Stomach smooth muscle (tissue), 2 donors: Measurements from ENCODE around the gene TAF1A.

Source experiments
- H3K27ac ChIP-seq: one replicate; pipeline ENCODE4 v1.7.0; 2013; ENCODE audit warnings: mild to moderate bottlenecking, low read length, inconsistent platforms
- H3K27me3 ChIP-seq, 2 donors: one replicate each; pipeline ENCODE4 v1.7.0; 2013; ENCODE audit warnings: low read length in 2 of 2; ENCODE audit not compliant: insufficient read depth in 2 of 2, control insufficient read depth in 1 of 2
- H3K36me3 ChIP-seq, 2 donors: one replicate each; pipeline ENCODE4 v1.7.0; 2013; ENCODE audit warnings: low read length in 2 of 2; ENCODE audit not compliant: control insufficient read depth in 2 of 2, insufficient read depth in 2 of 2
- H3K4me1 ChIP-seq: one replicate; pipeline ENCODE4 v1.7.0; 2013; ENCODE audit warnings: low read length; ENCODE audit not compliant: control insufficient read depth, insufficient read depth
- H3K4me3 ChIP-seq, 2 donors: one replicate each; pipeline ENCODE4 v1.7.0; 2013; ENCODE audit warnings: low read length in 2 of 2
- H3K9ac ChIP-seq, 2 donors: one replicate each; pipeline ENCODE4 v1.7.0; 2013; ENCODE audit warnings: low read length in 2 of 2, mild to moderate bottlenecking in 1 of 2
- H3K9me3 ChIP-seq, 2 donors: one replicate each; pipeline ENCODE4 v1.7.0; 2013; ENCODE audit warnings: low read length in 2 of 2; ENCODE audit not compliant: control insufficient read depth in 2 of 2
- donor health status: healthy.
- donor health status: Pancreatic carcinoma.

Gene TAF1A

DNA sequence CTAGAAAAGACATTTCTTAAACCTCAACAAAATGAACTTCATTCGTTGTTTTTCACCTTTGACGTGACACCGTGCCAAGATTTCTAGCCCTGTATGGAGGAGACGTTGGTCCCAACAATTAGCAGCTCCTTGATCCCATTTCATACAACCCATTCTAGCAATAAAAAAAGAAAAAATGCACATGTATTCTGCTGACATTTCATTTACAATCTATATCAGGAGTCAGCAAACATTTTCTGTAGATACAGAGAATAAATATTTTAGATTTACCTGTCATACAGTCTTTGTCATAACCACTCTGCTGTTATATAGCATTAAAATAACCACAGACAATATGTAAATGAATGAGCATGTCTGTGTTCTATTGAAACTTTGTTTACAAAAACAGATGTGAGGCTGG lies 7.0 kb upstream of the TAF1A start:
- Histone ChIP-seq H3K36me3 (no peaks in the 10 kb centered on the region), H3K9me3 (no peaks in the 10 kb centered on the region), H3K4me3 (no peak overlapping the region), H3K9ac (no peak overlapping the region), H3K27me3 (no peaks in the 10 kb centered on the region), H3K4me1 (no peaks in the 10 kb centered on the region), H3K27ac (no peak overlapping the region)

DNA sequence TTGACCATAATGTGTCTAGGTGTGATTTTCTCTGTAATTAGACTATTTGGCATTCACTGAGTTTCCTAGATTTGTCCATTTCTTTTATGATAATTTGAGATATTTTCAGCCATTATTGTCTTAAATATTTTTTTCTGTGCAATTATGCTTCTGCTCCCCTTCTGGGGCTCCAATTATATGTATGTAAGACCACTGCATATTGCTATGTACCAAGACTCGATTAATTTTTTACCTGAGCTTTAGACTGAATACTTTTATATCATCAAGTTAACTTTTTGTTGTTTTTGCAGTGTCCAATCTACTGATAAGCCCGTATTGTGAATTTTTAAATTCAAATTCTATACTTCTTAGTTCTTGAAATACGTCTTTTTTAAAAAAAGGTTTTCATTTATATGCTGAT lies 5.1 kb upstream of the TAF1A start:
- no peaks in the 10 kb centered on the region for H3K36me3 ChIP-seq
- H3K9me3 ChIP-seq, result no peaks in the 10 kb centered on the region
- no peaks in the 10 kb centered on the region for H3K4me1 ChIP-seq
- no peak overlapping the region for H3K9ac ChIP-seq
- H3K4me3 ChIP-seq, result no peak overlapping the region
- no peak overlapping the region for H3K27ac ChIP-seq
- no peaks in the 10 kb centered on the region for H3K27me3 ChIP-seq

DNA sequence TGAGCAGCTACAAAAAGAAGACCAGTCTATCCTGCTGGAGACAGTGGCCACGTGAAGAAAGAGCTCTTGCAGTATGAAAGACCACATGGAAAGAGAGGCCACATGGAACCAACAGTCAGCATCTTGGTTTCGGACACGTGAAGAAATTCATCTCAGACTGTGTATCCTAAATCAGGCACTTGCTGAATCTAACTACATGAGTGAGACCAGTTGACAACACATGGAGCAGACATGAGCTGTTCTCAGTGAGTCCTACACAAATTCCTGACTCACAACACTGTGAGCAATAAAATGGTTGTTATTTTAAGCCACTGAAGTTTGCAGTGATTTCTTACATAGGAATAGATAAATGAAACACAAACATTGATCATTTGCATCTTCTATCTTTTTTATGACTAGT lies 2.4 kb upstream of the TAF1A start:
- Histone ChIP-seq H3K4me3 (no peak overlapping the region), H3K27ac (no peak overlapping the region)

DNA sequence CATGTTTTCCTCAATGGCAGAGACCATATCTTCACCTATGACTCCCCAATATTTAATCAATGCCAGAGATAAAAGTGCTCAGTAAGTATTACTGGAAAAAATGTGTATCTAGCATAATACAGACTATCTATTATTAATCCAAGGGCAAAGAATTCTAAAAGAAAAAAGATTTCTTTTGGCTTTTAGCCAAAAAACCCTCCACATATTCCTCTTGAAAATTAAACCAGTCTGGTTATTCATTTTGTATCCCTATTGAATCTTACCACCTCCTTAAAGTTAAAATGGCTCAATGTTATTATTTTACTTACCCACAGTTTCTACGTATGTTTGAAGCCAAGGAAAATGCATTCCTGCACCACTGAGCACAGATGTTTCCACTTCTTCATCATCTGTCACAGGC lies 1.6 kb downstream of the TAF1A start:
- H3K9ac ChIP-seq, result no peak overlapping the region
- H3K36me3 ChIP-seq, result peaks cover 0 to 3% of the 10 kb centered on the region in 2 donors
- no peaks in the 10 kb centered on the region for H3K9me3 ChIP-seq
- no peaks in the 10 kb centered on the region for H3K27me3 ChIP-seq
- no peak overlapping the region for H3K27ac ChIP-seq
- no peak overlapping the region for H3K4me3 ChIP-seq
- peaks cover 4% of the 10 kb centered on the region for H3K4me1 ChIP-seq

More for the DNA sequence above, 2.4 kb upstream of the TAF1A start:
- Histone ChIP-seq H3K36me3 (no peaks in the 10 kb centered on the region), H3K9me3 (no peaks in the 10 kb centered on the region), H3K4me1 (peaks cover 4% of the 10 kb centered on the region), H3K9ac (no peak overlapping the region), H3K27me3 (no peaks in the 10 kb centered on the region)

DNA sequence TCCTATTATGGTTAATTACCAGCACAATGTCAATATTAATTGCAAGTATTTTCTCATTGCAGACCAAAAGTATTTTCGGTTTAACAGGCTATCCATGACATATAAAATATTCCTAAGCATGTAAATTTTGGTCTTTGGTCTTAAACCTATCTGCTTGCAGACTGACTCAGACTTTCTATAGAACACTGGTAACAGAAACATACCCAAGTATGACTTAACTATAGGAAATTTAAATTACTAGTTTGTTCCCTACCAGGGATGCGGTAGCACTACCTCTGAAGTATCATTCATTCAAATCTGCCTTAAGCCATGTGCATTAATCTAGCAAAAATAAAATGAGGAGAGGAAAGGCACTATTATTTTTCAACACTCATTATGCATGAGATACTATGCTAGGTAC lies 2.9 kb downstream of the TAF1A start:
- Histone ChIP-seq H3K9me3 (no peaks in the 10 kb centered on the region), H3K36me3 (peaks cover 0 to 14% of the 10 kb centered on the region in 2 donors), H3K27ac (no peak overlapping the region), H3K4me3 (no peak overlapping the region), H3K4me1 (peaks cover 4% of the 10 kb centered on the region), H3K27me3 (no peaks in the 10 kb centered on the region), H3K9ac (no peak overlapping the region)

DNA sequence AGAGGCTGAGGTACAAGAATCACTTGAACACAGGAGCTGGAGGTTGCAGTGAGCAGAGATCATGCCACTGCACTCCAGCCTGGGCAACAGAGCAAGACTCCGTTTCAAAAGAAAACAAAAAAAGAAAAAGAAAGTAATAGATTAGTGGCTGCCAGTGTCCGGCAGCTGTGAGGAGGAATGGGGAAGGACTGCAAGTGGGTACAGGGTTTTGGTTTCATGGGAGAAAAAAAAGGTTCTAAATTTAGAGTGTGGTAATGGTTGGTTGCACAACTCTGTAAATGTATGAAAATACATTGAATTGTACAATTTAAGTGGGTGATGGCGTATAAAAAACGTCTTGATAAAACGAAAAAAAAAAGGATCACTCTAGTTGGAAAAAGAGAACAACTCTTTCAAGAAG lies 6.7 kb downstream of the TAF1A start:
- H3K27me3 ChIP-seq, result no peaks in the 10 kb centered on the region
- H3K27ac ChIP-seq, result no peak overlapping the region
- H3K9ac ChIP-seq, result no peak overlapping the region
- H3K4me3 ChIP-seq, result no peak overlapping the region
- H3K4me1 ChIP-seq, result no peaks in the 10 kb centered on the region
- peaks cover 0 to 14% of the 10 kb centered on the region in 2 donors for H3K36me3 ChIP-seq
- H3K9me3 ChIP-seq, result no peaks in the 10 kb centered on the region

DNA sequence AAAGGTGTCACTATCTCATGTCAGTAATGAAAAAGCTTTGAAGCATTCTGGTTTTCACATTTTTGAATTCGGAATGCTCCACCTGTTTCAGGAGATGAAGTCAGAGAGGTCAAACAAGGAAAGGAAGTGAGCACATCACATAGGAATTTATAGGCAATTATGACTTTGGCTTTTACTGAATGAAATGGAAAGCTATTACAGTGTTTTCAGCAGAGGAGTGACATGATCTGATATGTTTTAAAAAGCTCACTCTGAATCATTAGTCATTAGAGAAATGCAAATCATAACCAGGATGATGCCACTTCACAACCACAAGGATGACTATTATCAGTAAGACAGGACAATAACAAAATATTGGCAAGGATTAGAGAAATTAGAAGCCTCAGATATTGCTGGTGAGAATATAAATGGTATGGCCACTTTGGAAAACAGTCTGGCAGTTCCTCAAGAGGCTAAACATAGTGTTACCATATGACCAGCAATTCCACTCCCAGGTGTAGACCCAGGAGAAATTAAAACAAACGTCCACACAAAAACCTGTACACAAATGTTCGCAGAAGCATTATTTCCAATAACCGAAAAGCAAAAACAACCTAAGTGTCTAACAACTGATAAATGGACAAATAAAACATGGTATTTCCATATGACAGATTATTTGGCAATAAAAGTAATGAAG lies 7.5 kb downstream of the TAF1A start:
- Histone ChIP-seq H3K27ac (no peak overlapping the region), H3K9ac (no peak overlapping the region), H3K4me3 (no peak overlapping the region), H3K9me3 (no peaks in the 10 kb centered on the region), H3K36me3 (peaks cover 0 to 14% of the 10 kb centered on the region in 2 donors), H3K4me1 (no peaks in the 10 kb centered on the region), H3K27me3 (no peaks in the 10 kb centered on the region)

DNA sequence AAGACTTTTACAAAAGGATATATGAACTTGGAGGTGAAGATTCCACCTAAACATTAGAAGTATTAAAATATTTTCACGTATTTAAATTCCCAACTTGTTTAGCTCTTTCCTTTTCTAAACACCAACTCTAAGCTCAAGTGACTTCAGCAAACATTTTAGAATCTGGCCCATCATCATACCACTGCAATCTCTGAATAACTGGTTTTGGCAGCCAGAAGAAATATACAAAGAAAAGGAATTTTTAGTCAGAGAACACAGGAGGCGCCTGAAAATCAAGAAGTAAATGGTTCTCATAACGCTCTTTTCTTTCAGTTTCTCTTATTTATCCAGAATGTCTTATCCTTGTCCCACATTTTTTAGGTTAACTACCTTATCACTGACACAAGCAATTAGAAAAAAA lies 10.4 kb downstream of the TAF1A start:
- no peaks in the 10 kb centered on the region for H3K9me3 ChIP-seq
- no peak overlapping the region for H3K4me3 ChIP-seq
- H3K27ac ChIP-seq, result no peak overlapping the region
- peaks cover 2 to 22% of the 10 kb centered on the region in 2 donors for H3K36me3 ChIP-seq
- H3K9ac ChIP-seq, result no peak overlapping the region
- H3K27me3 ChIP-seq, result no peaks in the 10 kb centered on the region
- no peaks in the 10 kb centered on the region for H3K4me1 ChIP-seq

DNA sequence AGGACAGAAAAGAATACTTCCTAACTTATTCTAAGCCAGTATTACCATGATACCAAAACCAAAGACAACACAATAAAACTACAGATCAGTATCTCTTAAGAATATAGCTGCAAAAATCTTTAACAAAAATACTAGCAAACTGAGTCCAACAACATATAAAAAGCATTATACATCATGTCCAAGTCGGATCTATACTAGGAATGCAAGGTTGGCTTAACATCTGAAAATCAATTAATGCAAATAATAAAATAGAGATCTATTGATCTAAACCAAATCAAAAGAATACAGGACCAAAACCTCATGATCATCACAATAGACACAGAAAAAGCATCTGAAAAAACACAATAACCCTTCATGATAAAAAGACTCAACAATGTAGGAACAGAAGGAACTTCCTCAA lies 18.9 kb downstream of the TAF1A start:
- no peaks in the 10 kb centered on the region for H3K9me3 ChIP-seq
- no peaks in the 10 kb centered on the region for H3K4me1 ChIP-seq
- H3K4me3 ChIP-seq, result no peak overlapping the region
- H3K36me3 ChIP-seq, result peaks cover 2 to 26% of the 10 kb centered on the region in 2 donors
- H3K9ac ChIP-seq, result no peak overlapping the region
- no peak overlapping the region for H3K27ac ChIP-seq
- no peaks in the 10 kb centered on the region for H3K27me3 ChIP-seq

DNA sequence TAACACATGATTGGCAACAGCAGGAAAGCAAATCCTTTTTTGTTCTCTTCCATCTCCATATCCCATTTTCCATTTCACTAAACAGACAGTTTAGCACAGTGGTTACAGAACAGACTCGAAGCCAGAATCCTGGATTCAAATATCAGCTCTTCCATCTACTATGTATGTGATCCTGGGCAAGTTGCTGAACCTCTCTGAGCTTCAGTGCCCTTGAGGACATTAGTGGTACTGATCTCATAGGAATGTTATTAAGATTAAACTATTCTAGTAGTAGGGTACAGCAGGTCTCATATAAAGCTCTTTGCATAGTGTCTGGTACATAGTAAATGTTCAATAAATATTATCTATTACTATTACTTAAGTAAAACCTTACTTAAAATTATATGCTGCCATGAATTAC lies 28.1 kb downstream of the TAF1A start:
- Histone ChIP-seq H3K27ac (no peak overlapping the region), H3K36me3 (peaks cover 0 to 2% of the 10 kb centered on the region in 2 donors), H3K9me3 (no peaks in the 10 kb centered on the region), H3K27me3 (no peaks in the 10 kb centered on the region), H3K4me1 (no peaks in the 10 kb centered on the region), H3K9ac (no peak overlapping the region), H3K4me3 (no peak overlapping the region)

DNA sequence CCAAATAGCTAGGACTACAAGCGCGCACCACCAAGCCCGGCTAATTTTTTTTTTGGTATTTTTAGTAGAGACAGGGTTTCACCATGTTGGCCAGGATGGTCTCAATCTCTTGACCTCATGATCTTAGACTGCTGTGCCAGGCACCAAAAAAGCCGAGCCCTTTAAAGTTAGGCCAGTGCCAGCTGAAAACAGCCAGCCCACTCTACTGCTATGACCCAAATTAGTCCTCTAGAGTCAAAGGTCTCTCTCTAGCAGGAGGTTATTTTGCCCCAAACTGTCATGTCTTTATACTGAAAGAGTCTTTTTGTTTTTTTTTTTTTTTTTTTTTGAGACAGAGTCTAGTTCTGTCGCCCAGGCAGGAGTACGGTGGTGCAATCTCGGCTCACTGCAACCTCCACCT lies 32.2 kb downstream of the TAF1A start:
- Histone ChIP-seq H3K9ac (no peak overlapping the region), H3K4me1 (no peaks in the 10 kb centered on the region), H3K27me3 (no peaks in the 10 kb centered on the region), H3K9me3 (no peaks in the 10 kb centered on the region), H3K36me3 (peaks cover 2 to 6% of the 10 kb centered on the region in 2 donors), H3K4me3 (no peak overlapping the region), H3K27ac (no peak overlapping the region)
